Prostate gland (tissue), 2 donors: ENCODE data around the gene MYBPC2.

Experiments
- CTCF ChIP-seq, 4 experiments: fragments of 200-600 bp in 2 of 4; fragments of 450-650 bp in 2 of 4; sonication (generic) in 2 of 4; IDR thresholded peaks; 1 replicate in 3 of 4; 2 replicates in 1 of 4; pipeline ENCODE4 v1.5.1; 2016 to 2019; ENCODE audit warnings: antibody characterized with exemption in 4 of 4, mild to moderate bottlenecking in 2 of 4, moderate library complexity in 2 of 4
- POLR2A ChIP-seq: fragments of 450-650 bp; IDR thresholded peaks from one replicate; pipeline ENCODE4 v1.6.1; 2016; ENCODE audit warnings: antibody characterized with exemption, mild to moderate bottlenecking
- POLR2AphosphoS5 ChIP-seq: sonication (generic); formaldehyde crosslinking; IDR thresholded peaks from one replicate; pipeline ENCODE4 v1.6.1; 2017; ENCODE audit warnings: antibody characterized with exemption

GRCh38 chr19:50406829-50407228 is 25.9 kb upstream of the MYBPC2 start:
- TF ChIP-seq POLR2A = no peak
- no peak for TF ChIP-seq CTCF (IDR thresholded peaks at IDR 0.05)
- TF ChIP-seq POLR2AphosphoS5 = no peak
